LNCAP (cell line): ENCODE measurements around the gene OR8K3.

ENCODE experiments used
- CTCF ChIP-seq: fragments of 450-650 bp; IDR thresholded peaks from 2 replicates; pipeline ENCODE4 v1.5.1; 2017; ENCODE audit warnings: mild to moderate bottlenecking

The OR8K3 gene

GRCh38 chr11:56333156-56333555 is 18.2 kb downstream of the OR8K3 start:
- no peak for TF ChIP-seq CTCF

GRCh38 chr11:56340289-56340688 is 25.3 kb downstream of the OR8K3 start:
- no peak for TF ChIP-seq CTCF

GRCh38 chr11:56345739-56346138 is 30.8 kb downstream of the OR8K3 start, which contains the start of gene OR8K1:
TSS of gene OR8K1 (plus strand) at chr11:56346039. CDS start at chr11:56346039, 0 bp downstream.
- no peak for TF ChIP-seq CTCF

- no peak for TF ChIP-seq CTCF
Measured at GRCh38 chr11:56353991-56354390, 39.0 kb downstream of the OR8K3 start, which contains the start of gene OR8J1. TSS of gene OR8J1 (plus strand) at chr11:56354291. CDS start at chr11:56360247, 5,956 bp downstream.
